ENCODE results near the gene GPC6.
"Not testable (repeated sequence)": the region's sequence is repeated elsewhere in the genome, so short reads cannot be mapped to it uniquely, and the experiment has no call there.

DNA sequence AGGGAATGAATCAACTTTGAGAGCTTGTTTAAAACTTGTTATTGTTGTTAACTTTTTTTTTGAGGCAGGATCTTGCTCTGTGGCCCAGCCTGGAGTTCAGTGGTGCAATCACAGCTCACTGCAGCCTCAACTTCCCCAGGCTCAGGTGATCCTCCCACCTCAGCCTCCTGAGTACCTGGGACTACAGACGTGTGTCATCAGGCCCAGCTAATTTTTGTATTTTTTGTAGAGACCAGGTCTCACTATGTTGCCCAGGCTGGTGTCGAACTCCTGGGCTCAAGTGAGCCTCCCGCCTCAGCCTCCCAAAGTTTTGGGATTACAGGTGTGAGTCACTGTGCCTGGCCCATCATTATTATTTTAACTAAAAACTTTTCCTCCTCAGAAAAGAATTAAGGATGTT lies 1117.1 kb downstream of the GPC6 start:
- TF ChIP-seq, protein P1, sequence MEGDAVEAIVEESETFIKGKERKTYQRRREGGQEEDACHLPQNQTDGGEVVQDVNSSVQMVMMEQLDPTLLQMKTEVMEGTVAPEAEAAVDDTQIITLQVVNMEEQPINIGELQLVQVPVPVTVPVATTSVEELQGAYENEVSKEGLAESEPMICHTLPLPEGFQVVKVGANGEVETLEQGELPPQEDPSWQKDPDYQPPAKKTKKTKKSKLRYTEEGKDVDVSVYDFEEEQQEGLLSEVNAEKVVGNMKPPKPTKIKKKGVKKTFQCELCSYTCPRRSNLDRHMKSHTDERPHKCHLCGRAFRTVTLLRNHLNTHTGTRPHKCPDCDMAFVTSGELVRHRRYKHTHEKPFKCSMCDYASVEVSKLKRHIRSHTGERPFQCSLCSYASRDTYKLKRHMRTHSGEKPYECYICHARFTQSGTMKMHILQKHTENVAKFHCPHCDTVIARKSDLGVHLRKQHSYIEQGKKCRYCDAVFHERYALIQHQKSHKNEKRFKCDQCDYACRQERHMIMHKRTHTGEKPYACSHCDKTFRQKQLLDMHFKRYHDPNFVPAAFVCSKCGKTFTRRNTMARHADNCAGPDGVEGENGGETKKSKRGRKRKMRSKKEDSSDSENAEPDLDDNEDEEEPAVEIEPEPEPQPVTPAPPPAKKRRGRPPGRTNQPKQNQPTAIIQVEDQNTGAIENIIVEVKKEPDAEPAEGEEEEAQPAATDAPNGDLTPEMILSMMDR (optimal IDR thresholded peaks at IDR 0.05 in 1 of 3, IDR thresholded peaks at IDR 0.05 in 1 of 3, conservative IDR thresholded peaks at IDR 0.05 in 1 of 3; ENCODE audit: extremely low read depth in 1 of 3, insufficient read depth in 2 of 3, low read length in 3 of 3), result not testable (repeated sequence)
- TF ChIP-seq EZH2 (IDR thresholded peaks at IDR 0.05; ENCODE audit: low read length), result not testable (repeated sequence)

All from keratinocyte (primary cell).